Right lobe of liver (tissue), 6 donors: ENCODE data around the gene SBF1. TPM values are rescaled to one million over a fixed set of nuclear protein-coding genes. Genes with fewer than 3 reads are reported as not detected.
"Not testable (repeated sequence)": the region's sequence is repeated elsewhere in the genome, so short reads cannot be mapped to it uniquely, and the experiment has no call there.

Source experiments
- ATAC-seq, 4 donors: fragments of 200-7000 bp; cut with Tn5 transposase; one replicate each; pipeline ENCODE4 v1.9.1; 2020; ENCODE audit warnings: mild to moderate bottlenecking in 4 of 4, moderate library complexity in 4 of 4
- DNase-seq, 3 donors: peaks; one replicate each; pipeline ENCODE4 v3.0.0-alpha.2; 2020
- H3K27ac ChIP-seq, 3 donors: fragments of 200-600 bp; one replicate each; pipeline ENCODE4 v1.8.0; 2022
- H3K27me3 ChIP-seq, 2 donors: fragments of 200-600 bp; one replicate each; pipeline ENCODE4 v1.8.0; 2022
- H3K36me3 ChIP-seq, 4 donors: fragments of 200-600 bp; sonication (generic) in 1 of 4; one replicate each; pipeline versions ENCODE4 v1.5.1 to v1.8.0; 2017 to 2022; ENCODE audit warnings: control low read depth in 1 of 4
- H3K4me1 ChIP-seq, 4 donors: fragments of 200-600 bp; sonication (generic) in 1 of 4; one replicate each; pipeline versions ENCODE4 v1.5.1 to v1.8.0; 2017 to 2022; ENCODE audit warnings: control low read depth in 1 of 4
- H3K4me3 ChIP-seq, 3 donors: fragments of 200-600 bp; one replicate each; pipeline ENCODE4 v1.8.0; 2022
- H3K9me3 ChIP-seq, 4 donors: fragments of 200-600 bp; sonication (generic) in 1 of 4; one replicate each; pipeline versions ENCODE4 v1.5.1 to v1.8.0; 2017 to 2022; ENCODE audit warnings: control low read depth in 1 of 4
- POLR2A ChIP-seq: fragments of 450-650 bp; IDR thresholded peaks from one replicate; pipeline ENCODE4 v1.6.1; 2017; ENCODE audit warnings: antibody characterized with exemption, mild to moderate bottlenecking
- WGBS: methylation state at CpG from one replicate; pipeline ENCODE4 v1.1.6; 2018; ENCODE audit warnings: low coverage, low lambda C conversion rate; ENCODE audit not compliant: insufficient coverage; ENCODE audit errors: missing lambda C conversion rate; 5-methylcytosine and 5-hydroxymethylcytosine counted together
- intact Hi-C, 2 donors: fragments of 100-400 bp; cut with DNase I; formaldehyde crosslinking; loops; one replicate each; pipeline versions ENCODE4 v1.11.2 to v1.14.1; 2022
- total RNA-seq, 6 experiments: library from RNA; depleted of rRNA in 2 of 6; stranded (reverse); fragments of >200 nt in 2 of 6; fragmentation: NEBNext Ultra II Directional in 3 of 6; extraction: Animal tissue kit (Norgen Biotek cat#: 25700) in 3 of 6; gene quantifications; one replicate each; pipeline versions ENCODE4 v1.1.0 to v1.2.4, GENCODE V29; 2016 to 2023
- TF ChIP-seq, protein P1 (sequence below), 4 donors: fragments of 200-600 bp in 3 of 4; fragments of 450-650 bp in 1 of 4; IDR thresholded peaks; one replicate each; pipeline versions ENCODE4 v1.5.1 to v1.8.0; 2016 to 2022; ENCODE audit warnings: antibody characterized with exemption in 4 of 4, mild to moderate bottlenecking in 2 of 4
- donor health status: DM: no; HTN: yes; CAD: no.
- donor health status: DM: no; HTN: no; CAD: no.
- donor health status: DM: no; HTN: no; CAD: no.
- donor health status: DM: no; HTN: yes; CAD: no.
- donor health status: DM: no; HTN: yes; CAD: no.

Gene SBF1
- total RNA-seq, 6 experiments from 2014 or later = 18.3 to 28.9 (median 22.8) TPM

DNA sequence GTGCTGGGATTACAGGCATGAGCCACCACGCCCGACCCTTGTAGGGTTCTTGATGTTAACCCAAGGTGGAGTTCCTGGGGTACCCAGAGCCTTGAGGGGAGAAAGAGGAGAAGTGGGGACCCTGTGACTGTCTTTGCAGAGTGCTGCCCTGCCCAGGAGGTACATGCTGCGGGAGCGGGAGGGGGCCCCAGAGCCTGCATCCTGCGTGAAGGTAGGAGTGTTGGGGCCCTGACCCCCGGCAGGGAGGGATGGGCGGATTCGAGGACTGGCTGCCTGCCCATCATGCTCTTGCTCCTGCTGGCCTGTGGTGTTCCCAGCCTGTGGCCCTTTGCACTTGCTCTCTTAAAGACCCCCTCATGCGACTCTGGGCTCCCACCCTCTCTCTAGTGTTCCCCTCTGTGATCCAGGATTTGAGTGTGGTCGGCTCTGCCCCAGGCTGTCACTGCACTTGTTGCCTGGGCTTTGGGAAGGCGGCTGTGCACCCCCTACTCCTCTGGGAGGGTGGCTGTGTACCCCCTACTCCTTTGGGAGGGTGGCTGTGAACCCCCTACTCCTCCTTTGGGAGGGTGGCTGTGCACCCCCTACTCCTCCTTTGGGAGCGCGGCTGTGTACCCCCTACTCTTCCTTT, 46.1 kb upstream of the SBF1 start:
- no peak overlapping the region for H3K4me3 ChIP-seq
- intact Hi-C loops = loop anchor here in 1 of 2 donors (10.0 kb wide), 1 partner anchor 94 kb away; no protein-coding TSS in a partner anchor
- no peak overlapping the region for H3K27ac ChIP-seq
- WGBS = 81% methylated on average over 4 of the region's 13 CpGs
- H3K9me3 ChIP-seq = no peaks in the 10 kb centered on the region
- TF ChIP-seq POLR2A = no peak
- TF ChIP-seq, protein P1, sequence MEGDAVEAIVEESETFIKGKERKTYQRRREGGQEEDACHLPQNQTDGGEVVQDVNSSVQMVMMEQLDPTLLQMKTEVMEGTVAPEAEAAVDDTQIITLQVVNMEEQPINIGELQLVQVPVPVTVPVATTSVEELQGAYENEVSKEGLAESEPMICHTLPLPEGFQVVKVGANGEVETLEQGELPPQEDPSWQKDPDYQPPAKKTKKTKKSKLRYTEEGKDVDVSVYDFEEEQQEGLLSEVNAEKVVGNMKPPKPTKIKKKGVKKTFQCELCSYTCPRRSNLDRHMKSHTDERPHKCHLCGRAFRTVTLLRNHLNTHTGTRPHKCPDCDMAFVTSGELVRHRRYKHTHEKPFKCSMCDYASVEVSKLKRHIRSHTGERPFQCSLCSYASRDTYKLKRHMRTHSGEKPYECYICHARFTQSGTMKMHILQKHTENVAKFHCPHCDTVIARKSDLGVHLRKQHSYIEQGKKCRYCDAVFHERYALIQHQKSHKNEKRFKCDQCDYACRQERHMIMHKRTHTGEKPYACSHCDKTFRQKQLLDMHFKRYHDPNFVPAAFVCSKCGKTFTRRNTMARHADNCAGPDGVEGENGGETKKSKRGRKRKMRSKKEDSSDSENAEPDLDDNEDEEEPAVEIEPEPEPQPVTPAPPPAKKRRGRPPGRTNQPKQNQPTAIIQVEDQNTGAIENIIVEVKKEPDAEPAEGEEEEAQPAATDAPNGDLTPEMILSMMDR (IDR thresholded peaks at IDR 0.05) = no peak
- H3K36me3 ChIP-seq = peaks cover 0 to 27% (median 7%) of the 10 kb centered on the region in 4 donors
- H3K27me3 ChIP-seq = no peaks in the 10 kb centered on the region
- ATAC-seq = no peak
- DNase-seq = no peak
- H3K4me1 ChIP-seq = peaks cover 0 to 16% (median 6%) of the 10 kb centered on the region in 4 donors

DNA sequence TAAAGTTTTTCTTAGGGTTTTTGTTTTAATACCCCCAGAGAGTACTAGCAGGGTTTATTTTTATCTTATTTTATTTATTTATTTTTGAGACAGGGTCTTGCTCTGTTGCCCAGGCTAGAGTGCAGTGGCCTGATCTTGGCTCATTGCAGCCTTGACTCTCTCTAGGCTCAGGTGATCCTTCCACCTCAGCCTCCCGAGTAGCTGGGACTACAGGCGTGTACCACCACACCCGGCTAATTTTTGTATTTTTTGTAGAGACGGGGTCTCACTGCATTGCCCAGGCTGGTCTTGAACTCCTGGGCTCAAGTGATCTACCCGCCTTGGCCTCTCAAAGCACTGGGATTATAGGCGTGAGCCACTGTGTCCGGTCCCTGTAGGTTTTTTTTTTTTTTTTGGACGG, 45.3 kb upstream of the SBF1 start:
- WGBS = 90% methylated on average over 2 of the region's 8 CpGs
- not testable (repeated sequence) for H3K27me3 ChIP-seq, DNase-seq, H3K9me3 ChIP-seq, H3K4me3 ChIP-seq, H3K27ac ChIP-seq, ATAC-seq
- peaks cover 0 to 27% (median 7%) of the 10 kb centered on the region in 4 donors for H3K36me3 ChIP-seq
- peaks cover 0 to 16% (median 6%) of the 10 kb centered on the region in 4 donors for H3K4me1 ChIP-seq
- intact Hi-C loops = loop anchor here in 1 of 2 donors (10.0 kb wide), 1 partner anchor 95 kb away; no protein-coding TSS in a partner anchor

DNA sequence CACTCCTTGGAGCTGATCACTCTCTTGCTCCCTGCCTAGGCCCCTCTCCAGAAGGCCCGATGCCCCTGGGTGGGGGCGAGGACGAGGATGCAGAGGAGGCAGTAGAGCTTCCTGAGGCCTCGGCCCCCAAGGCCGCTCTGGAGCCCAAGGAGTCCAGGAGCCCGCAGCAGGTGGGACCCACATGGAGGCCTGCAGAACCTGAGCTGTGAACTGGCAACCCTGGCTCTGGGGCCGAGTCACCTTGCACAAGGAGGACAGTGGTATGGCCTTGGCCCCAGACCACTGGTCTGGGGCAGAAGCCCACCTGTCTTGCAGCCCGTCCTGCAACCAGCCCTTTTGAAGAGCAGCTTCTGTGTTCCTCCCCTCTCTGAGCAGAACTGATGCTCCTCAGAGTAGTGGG, 44.3 kb upstream of the SBF1 start:
- H3K36me3 ChIP-seq = peaks cover 0 to 27% (median 7%) of the 10 kb centered on the region in 4 donors
- intact Hi-C loops = no loop called here

DNA sequence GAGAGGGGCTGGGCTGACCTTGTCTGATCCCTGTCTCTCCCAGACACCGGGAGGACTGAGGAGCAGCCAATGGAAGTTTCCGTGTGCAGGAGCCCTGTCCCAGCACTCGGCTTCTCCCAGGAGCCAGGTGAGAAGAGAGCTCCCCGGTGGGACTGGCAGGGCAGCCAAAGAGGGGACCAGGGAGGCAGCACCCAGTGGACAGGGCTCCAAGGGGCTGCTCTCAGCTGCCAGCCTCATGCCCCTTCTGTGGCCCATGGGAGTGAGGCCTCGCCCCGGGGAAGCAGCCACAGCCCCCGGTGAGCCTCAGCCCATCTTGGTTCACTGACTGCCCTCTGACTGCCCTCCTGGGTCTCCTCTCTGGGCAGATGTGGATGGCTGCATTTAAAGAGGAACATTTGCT, 43.8 kb upstream of the SBF1 start:
- H3K4me1 ChIP-seq = peaks cover 0 to 2% (median under 1%) of the 10 kb centered on the region in 4 donors
- no CpG with 5 or more reads among the region's 7 CpGs for WGBS
- no peaks in the 10 kb centered on the region for H3K27me3 ChIP-seq
- H3K4me3 ChIP-seq = no peak overlapping the region
- intact Hi-C loops = no loop called here
- DNase-seq = no peak
- H3K27ac ChIP-seq = no peak overlapping the region
- no peaks in the 10 kb centered on the region for H3K9me3 ChIP-seq
- peaks cover 0 to 24% (median 7%) of the 10 kb centered on the region in 4 donors for H3K36me3 ChIP-seq
- no peak for TF ChIP-seq POLR2A
- TF ChIP-seq, protein P1 (IDR thresholded peaks at IDR 0.05) = no peak
- ATAC-seq = no peak

More for the DNA sequence above, 44.3 kb upstream of the SBF1 start:
- DNase-seq (no peak), ATAC-seq (no peak)
- no peak overlapping the region for H3K4me3 ChIP-seq
- H3K27me3 ChIP-seq = no peaks in the 10 kb centered on the region
- WGBS = no CpG with 5 or more reads among the region's 8 CpGs
- peaks cover 0 to 8% (median 4%) of the 10 kb centered on the region in 4 donors for H3K4me1 ChIP-seq
- no peaks in the 10 kb centered on the region for H3K9me3 ChIP-seq
- no peak overlapping the region for H3K27ac ChIP-seq
- TF ChIP-seq, protein P1 (IDR thresholded peaks at IDR 0.05) = no peak
- no peak for TF ChIP-seq POLR2A

DNA sequence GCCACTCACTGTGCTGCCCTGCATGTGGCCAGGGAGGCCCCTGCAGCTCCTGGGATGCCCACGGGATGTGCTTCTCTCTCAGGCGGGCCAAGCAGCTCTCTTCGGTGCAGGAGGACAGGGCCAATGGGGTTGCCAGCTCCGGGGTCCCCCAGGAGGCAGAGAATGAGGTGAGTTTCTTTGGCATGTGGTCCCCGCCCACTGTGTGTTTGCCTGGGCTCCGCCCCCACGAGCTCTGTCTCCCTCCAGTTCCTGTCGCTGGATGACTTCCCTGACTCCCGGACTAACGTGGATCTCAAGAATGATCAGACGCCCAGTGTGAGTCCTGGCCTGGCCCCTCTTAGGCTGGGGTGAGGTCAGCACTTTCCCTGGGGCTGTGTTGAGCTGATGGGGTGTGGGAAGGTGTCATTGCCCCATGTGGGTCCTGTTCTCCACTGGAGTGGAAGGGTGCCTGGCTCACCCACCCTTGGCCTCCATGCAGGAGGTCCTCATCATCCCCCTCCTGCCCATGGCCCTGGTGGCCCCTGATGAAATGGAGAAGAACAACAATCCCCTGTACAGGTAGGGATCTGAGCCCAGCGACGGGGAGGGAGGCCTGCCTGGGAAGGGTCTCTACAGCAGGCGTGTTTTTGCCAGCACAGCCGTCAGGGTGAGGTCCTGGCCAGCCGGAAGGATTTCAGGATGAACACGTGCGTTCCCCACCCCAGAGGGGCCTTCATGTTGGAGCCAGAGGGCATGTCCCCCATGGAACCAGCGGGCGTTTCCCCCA, 42.8 kb upstream of the SBF1 start:
- no peaks in the 10 kb centered on the region for H3K4me1 ChIP-seq
- H3K27ac ChIP-seq = no peak overlapping the region
- no peaks in the 10 kb centered on the region for H3K9me3 ChIP-seq
- ATAC-seq (no peak), DNase-seq (no peak)
- WGBS = 80% methylated on average over 1 of the region's 20 CpGs
- no peak overlapping the region for H3K4me3 ChIP-seq
- peaks cover 0 to 14% (median 4%) of the 10 kb centered on the region in 4 donors for H3K36me3 ChIP-seq
- TF ChIP-seq, protein P1 (IDR thresholded peaks at IDR 0.05) = no peak
- no peak for TF ChIP-seq POLR2A
- intact Hi-C loops = no loop called here
- H3K27me3 ChIP-seq = no peaks in the 10 kb centered on the region
